Stimulated activated CD4-positive, alpha-beta T cell treated with anti-CD3 and anti-CD28 coated beads, TNF-alpha, amount 100 ng/mL, for 1 hour (primary cell): ENCODE results near the gene PLEKHD1.
"Not testable (repeated sequence)": the region's sequence is repeated elsewhere in the genome, so short reads cannot be mapped to it uniquely, and the experiment has no call there.

Experiments
- DNase-seq, 3 donors: peaks; one replicate each; pipeline ENCODE4 v3.0.0-alpha.2; 2020; ENCODE audit warnings: low read depth in 3 of 3, low spot score in 1 of 3

The PLEKHD1 gene

DNA sequence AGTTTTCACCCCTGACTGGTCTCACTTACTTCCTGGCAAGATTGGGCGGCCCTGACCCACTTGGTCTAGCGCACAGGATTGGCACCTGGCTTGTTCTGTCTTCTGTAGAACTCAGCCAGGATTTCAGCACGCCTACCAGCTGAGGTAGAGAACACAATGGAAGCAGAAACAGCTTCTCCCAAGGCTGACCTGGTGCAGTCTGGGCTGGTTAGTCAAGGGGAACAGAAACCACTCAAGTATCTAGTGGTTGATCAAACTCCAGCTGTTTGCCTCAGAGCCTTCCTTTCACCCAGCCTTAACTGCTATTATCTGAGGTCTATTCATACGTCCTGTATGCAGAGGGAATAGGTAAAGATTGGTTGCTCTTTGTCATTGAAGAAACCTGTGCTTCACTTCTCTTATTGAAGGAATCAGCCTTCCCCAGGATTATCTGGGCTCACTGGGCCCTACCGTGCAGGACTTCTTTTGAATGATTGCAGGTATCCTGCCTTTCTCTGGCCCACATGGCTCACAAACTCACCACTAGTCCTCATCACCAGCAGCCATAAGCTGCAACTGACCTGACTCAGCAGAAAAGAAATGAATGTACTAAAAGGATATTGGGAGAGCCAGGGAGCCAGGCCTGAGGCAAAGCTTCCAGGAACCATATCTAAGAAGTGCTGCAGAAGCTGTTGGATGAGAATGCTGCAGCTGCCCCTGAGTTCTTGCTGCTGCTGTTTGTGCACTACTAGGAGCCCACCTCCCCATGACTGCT is 2.5 kb upstream of the PLEKHD1 start:
- DNase-seq = no peak

DNA sequence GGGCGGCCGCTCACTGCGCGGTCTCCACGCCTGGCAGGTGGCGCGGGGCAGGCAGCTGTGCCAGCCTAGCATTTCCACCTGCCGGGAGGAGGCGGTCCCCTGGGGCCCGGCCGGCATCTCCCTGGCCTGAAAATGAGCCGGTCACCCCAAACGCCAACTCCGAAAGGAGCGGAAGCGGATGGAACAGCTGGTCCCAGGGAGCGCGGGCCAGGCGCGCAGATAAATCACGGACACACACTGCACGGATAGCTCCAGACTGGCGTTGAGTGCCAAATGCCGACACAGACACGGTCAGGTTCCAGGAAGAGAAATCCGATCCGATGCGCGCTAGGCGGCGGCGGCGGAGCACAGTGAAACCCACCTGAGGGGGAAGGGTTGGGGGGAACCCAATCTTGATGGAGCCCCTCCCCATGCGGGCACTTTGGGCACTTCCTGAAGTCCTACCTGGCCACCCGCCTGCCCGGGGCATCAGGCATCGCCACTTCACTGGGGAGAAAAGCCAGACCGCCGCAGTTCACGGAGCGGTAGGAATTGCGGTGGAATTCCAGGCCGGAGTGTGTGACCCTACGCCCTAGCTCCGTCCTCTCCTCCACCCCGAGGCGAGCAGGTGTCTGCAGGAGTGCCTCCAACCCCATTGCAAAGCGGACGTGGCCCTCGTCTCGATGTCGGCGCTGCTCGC is 624 bp upstream of the PLEKHD1 start:
- no peak for DNase-seq

DNA sequence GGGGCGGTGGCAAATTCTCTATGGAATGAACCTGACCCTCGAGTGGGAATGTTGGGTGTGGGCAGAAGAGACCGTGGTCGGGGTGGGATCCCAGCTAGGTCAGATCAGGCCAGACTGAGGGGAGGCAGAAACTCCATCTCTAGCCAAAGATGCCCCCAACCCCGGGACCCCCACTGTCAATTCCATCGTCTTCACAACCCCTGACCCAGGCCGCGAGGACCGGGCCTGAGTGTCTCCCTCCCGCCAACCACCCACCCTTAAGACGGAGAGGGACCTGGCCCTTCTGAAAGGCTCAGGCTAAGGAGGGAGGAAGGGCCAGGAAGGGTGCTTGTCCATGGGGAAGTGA is 760 bp downstream of the PLEKHD1 start:
- DNase-seq = no peak

DNA sequence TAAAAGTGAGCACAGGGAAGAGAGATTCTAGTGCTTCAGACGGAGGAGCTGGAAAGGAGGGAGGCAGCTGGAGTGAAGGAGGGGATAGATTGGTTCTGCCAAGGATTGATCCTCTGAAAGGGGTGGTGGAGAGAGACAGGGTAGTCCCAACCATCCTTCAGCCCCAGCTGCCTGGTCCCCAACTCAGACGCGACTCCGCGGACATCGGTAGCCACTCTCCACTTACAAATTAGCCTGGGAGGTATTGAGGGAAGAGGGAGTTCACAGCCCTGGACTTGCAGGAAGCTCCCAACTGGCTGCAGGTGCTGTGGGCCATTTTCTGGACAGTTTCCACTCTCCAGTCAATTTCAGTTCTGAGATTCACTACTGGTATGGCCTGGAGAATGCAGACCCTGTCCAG is 1.2 kb downstream of the PLEKHD1 start:
- no peak for DNase-seq

DNA sequence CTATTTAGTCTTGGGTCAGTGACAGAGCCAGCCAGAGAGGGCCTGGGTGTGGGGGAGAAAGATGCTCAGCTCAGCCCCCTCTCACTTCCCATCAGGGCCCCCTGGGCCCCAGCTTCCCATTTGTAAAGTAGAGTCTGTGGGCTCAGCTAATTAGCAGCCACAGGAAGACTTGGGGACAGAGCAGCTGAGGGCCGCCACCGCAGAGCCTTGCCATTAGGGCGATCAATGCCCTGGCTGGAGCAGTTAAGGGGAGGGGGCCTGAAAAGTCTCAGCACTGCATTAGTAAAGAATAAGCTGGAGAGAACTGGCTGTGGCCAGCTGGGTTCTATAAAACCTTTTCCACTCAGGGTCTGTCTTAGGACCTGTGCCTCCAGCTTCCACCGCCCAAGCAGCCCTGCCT is 2.7 kb downstream of the PLEKHD1 start:
- no peak for DNase-seq

DNA sequence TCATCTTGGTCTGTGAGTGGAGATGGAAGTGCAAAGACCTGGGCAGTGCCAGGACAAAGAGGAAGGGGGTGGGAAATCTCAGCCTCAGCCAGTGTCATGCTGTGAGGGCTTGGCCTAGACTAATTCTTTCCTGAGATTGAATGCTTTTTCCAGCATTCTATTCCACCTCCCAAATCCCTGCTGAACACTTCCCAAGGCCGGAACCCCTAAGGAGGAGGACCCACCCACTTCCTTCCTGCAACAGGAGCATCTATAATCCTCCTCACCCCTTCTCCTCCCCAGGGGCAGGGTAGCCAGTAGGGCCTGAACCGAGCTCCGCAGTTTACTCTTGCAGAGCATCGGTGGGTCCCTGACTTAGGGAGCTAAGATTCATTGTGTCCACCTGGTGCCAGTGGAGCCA is 3.2 kb downstream of the PLEKHD1 start:
- no peak for DNase-seq

DNA sequence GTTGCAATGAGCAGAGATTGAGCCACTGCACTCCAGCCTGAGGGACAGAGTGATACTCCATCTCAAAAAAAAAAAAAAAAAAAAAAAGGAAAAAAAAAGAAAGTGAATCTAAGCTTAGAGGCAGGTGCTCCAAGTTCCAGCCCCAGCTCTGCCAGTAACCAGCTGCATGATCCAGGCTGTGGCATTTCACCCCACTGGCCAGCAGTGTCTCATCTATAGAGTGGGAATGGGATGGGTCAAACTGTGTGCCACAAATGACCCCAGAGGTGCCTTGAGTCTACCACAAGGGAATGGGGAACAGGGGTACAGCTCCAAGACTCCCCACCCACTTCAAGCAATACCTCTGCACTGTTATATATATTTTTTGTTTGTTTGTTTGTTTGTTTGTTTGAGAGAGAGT is 5.0 kb downstream of the PLEKHD1 start:
- no peak for DNase-seq

DNA sequence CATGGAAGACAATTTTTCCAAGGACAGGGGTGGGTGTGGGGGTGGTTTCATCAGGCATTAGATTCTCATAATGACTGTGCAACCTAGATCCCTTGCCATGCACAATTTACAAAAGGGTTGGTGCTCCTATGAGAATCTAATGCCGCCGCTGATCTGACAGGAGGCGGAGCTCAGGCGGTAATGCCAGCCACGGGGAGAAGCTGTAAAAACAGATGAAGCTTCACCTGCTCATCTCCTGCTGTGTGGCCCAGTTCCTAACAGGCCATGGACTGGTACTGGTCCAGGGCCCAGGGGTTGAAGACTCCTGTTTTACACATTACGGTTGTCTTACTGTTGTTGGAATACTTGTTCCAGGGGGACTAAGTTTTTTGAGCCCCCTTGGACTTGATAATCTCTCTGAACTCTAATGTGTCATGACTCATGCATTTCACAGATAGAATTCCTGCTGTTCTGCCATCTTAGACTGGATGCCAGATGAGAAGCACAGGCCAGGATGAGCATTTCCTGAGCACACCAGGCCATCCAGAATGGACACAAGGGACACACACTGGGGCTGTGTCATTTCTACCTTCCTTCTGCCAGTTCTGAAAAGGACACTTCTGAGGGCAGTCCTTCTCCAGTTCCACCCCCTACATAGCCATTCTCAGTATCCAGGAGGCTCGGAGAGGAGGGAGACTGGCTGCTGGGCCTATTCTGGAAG is 5.8 kb downstream of the PLEKHD1 start:
- no peak for DNase-seq

DNA sequence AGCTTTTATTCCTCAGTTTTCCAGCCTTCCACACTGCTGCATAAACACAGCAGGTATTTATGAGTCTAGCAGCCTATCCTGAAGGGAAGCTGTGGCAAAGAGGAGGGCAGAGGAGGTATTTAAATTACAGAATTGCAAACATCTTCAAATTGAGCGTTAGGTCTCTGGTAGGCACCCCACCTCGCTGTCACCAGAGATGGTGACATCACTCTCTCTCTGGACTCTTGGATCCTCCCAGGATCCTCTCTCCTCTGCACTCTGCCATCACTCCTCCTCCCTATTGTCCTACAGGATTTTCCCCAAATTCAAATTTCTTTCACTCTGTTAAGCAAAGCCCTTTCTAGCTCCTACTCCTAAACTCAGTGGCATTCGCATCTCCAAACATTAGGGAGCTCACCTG is 6.7 kb downstream of the PLEKHD1 start:
- no peak for DNase-seq

DNA sequence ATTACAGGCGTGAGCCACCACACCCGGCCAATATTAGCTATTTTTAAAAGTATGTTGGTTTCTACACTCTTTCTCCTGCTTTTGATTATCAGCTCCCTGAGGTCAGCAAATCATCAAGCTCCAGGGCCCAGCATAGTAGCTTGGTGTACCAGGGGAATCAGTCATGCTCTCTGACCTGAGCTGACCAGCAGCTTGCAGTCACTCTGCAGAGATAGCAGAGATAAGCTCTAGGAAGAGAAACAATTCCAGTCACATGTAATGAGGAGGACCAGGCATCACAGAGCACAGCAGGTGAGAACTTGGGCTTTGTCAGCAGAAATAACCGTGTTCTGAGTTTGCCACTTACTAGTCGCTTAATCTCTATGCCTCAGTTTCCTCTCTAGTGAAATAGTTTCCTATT is 8.5 kb downstream of the PLEKHD1 start:
- DNase-seq = no peak

DNA sequence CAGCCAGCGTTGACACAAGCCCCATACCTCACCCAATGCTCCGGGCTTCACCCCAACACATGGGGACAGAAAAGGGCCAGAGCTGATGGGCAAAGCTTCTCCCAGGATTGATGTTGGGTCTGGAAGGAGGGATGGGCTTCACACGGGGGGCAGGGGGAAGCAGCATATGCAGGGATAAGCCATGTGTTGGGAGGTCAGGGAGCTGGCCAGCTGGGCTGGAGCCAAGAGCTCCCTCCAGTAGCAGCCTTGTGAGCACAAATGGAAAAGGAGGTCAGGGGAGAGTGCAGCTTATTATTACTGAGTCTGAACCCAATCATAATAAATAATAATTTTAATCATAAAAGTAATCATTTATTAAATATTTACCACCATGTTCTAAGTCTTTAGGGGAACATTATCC is 9.3 kb downstream of the PLEKHD1 start:
- no peak for DNase-seq

DNA sequence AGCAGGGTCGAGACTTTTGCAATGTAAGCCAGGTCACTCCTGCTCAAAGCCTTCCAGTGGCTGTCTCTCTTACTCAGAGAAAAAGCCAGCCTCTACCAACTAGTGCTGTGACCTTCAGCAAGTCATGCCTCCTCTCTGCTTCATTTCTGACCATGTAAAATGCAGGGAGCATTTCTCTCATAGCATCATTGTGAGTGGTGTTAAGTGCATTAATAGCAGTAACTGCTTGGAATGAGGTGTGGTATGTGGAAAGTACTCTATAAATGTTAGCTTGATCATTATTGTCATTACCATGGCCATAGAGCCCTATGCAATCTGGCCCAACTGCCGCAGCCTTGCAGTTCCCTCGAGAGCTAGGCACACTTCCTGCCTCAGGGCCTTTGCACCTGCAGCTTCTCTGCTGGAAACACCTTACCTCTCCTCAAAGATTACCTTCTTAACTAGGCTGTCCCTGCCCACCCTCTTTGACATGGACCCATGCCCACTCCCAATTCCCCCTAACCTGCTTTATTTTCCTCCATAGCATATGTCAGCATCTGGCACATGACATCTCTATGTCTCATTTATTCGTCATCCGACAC is 10.9 kb downstream of the PLEKHD1 start:
- DNase-seq = no peak

DNA sequence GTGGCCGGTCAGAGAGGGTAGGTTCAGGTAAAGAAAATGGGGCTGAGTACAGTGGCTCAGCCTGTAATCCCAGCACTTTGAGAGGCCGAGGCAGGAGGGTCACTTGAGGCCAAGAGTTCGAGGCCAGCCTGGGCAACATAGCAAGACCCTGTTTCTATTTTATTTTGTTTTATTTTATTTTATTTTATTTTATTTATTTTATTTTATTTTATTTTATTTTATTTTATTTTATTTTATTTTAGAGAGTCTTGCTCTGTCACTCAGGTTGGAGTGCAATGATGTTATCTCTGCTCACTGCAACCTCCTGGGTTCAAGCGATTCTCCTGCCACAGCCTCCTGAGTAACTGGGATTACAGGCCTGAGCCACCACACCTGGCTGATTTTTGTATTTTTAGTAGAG is 13.3 kb downstream of the PLEKHD1 start:
- not testable (repeated sequence) for DNase-seq

DNA sequence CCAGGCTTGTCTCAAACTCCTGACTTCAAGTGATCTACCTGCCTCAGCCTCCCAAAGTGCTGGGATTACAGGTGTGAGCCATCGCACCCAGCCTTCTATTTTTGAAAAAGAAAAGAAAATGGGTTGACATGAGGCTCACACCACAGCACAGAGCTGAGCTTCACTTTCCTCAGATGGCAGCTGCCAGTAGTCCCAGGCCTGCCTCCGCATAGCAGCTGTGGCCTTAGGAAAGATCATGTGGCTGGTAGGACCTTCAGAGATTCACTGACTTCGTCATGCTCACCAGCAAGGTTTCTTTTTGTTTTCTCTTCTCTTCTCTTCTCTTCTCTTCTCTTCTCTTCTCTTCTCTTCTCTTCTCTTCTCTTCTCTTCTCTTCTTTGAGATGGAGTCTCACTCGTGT is 13.8 kb downstream of the PLEKHD1 start:
- DNase-seq = not testable (repeated sequence)

DNA sequence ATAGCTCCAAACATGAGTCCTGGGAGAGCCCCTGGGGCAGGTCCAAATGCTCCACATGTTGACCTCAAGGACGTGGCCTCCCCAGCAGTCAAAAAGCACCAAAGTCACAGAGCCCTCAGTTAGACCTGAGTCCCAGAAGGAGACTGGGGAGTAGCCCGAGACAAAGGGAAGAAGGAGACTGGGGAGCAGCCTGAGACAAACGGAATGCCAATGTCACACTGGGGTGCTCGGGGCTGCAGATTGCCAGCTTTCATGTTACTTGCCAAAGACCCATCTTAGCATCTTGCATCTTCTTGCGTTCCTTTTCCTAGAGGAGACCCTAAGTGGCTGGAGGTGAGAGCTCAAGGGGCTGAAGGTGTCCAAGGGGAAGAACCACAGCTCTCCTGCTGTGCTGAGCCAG is 14.9 kb downstream of the PLEKHD1 start:
- no peak for DNase-seq

DNA sequence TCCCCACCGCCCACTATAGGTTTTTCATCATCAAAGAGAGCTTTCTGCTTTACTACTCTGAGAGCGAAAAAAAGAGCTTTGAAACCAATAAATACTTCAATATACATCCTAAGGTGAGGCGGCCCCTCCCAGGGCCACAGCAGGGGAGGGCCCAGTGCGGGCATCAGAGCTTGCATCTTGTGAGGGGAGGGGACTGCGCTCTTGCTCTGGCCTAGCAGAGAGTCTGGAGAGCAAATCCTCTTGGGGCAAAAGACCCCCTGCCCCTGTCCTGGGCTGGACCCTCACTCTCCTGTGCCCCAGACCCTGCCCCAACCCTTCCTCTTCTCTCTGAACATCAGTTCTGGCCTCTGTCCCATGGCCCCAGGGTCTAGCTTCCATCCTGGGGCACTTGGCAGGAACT is 15.6 kb downstream of the PLEKHD1 start:
- no peak for DNase-seq

DNA sequence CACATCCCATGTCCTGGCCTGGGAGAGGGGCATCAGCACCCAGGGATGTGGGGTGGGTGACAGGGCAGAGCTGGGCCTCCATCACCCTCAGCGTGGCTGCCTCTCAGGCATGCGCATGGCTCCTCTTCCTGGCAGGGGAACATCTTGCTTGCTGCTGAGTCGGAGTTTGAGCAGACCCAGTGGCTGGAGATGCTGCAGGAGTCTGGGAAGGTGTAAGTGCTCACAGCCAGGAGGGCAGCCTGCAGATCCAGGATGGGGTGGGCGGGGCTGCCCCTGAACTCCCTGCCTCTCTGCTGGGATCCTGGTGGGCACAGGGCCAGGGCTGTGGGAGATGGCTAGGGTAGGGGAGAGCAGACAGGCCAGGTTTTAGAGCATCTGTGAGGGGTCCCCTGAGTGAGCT is 16.2 kb downstream of the PLEKHD1 start:
- no peak for DNase-seq

DNA sequence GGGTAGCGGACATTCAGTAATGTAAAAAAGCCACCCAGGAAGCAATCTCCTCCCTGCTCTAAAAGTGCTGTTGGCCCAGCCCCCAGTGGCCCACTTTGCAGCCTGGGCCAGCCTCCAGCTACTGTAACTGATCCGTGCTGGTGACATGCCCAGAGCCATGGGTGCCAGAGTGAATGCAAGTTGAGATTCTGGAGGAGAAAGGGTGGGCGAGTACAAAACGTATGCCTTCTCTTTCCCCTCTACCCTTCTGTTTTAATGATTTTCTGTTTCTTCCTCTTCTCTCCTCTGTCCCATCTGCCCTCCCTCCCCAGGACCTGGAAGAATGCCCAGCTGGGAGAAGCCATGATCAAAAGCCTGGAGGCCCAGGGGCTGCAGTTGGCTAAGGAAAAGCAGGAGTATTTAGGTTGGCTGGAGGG is 16.9 kb downstream of the PLEKHD1 start:
- no peak for DNase-seq

DNA sequence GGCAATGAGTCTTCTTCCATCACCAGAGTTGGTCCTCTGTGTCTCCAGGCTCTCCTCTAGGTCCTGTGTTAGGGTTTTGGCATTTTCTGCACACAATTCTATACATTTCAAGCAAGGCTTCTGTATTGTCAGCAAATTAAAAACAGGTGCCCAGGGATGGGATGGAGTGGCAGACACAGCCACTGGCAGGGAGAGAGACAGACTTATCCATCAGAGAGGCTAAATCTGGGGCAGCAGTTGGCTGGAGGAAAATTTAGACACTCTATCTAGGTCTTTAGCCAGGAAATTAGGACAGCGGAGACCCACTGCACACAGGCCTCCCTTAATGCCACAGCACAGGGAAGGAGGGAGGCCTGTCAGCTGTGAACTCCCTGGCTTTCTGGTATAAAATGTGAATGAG is 20.2 kb downstream of the PLEKHD1 start:
- DNase-seq = no peak

DNA sequence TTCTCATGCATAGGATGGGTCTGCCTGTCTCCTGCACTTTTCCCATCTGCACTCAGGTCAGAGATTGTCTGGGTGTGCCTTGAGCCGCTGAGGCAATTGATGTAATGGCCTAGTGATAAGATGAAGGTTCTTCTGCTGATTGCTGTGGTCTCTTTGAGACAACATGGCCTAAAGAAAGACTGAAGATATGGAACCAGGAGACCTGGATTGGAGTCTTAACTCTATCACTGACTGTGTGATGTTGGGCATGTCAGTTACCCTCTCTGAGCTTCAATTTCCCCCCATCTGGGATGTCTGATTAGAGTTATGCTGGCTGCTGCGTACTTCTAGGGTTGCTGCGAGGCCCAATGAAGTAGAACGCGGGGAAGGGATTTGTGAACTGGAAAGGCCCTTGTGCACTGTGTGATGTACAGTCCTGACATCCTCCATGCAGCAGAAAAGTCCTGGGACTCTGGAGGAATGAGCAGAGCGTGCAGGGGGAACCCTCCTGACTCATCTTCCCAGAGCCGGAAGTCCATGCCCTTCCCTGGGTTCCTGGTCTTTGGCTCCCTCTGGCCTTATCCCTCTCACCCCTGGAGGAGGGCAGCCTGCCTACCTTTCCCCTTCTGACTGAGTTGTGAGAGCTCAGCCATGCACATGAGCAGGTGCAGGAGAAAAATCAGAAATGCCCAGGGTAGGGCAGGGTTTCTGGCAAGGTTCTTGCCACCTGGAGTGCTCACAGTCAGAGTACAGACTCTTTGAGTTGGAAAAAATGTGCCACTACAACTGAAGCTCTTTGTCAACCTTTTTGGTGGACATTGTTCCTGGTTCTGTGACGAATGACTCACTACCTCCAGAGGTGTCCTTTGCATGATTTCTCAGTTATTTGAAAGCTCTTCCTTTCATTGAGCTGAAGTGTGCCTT is 21.1 kb downstream of the PLEKHD1 start:
- no peak for DNase-seq

DNA sequence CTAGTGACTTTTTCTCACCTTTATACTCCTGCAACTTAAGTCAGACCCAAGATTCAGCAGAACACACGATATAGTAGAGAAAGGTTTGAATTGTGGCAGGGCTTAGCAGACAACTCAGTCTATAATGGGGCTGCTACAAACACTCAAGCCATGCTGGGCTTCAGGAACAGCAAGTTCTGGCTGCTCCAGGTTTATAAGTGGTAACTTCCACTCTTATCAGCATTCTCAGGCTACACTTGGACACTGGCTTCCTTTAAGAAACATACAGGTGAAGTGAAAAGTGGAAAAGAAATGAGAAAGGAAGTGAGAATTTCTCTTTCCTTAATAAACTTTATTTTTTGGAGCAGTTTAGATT is 21.7 kb downstream of the PLEKHD1 start:
- no peak for DNase-seq
